Measurements from ENCODE around the gene SLC9C1. TPM values are rescaled to one million over a fixed set of nuclear protein-coding genes. Genes with fewer than 3 reads are reported as not detected.

Gene SLC9C1
- total RNA-seq, 1 experiment from 2014 or later, result 0.50 TPM

DNA sequence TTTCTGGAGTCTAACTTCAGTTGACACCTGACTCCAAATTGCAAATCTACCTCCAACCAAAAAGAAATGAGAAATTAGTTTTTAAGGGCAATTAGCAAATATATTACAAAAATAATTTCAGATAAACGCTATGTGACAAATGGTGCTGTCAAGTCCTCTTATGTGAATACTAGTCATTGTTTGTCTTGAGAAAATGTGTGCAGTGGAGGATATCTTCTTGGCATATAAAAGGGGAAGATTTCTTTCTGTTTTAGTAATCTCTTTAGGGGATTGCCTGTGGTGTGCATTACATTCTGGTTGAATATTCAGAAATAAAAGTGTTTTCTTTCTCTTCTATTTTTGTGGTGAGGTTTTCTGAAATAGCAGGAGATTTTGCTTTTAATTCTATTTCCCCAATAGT, 158.0 kb downstream of the SLC9C1 start:
- Histone ChIP-seq H3K9me3 (ENCODE audit: control insufficient read depth, low read depth, low read length) (no peaks in the 10 kb centered on the region), H3K23ac (ENCODE audit: insufficient read length, low read depth, low read length) (no peak overlapping the region), H3K56ac (ENCODE audit: insufficient read length, low read depth, low read length) (no peak overlapping the region), H3K4me1 (ENCODE audit: insufficient read depth, low read length) (no peaks in the 10 kb centered on the region; the same call in 1 of the 2 replicates), H3T11ph (ENCODE audit: low read length) (no peak overlapping the region), H2AFZ (ENCODE audit: low read length) (no peak overlapping the region), H3K18ac (ENCODE audit: insufficient read length, low read depth, low read length) (no peak overlapping the region), H3K27ac (ENCODE audit: insufficient read length, low read depth, low read length) (no peak overlapping the region), H3K14ac (ENCODE audit: insufficient read depth, low read length) (no peak overlapping the region), H3K4ac (ENCODE audit: low read depth, low read length) (no peak overlapping the region), H3K9ac (ENCODE audit: extremely low read depth, insufficient read length, low read length) (no peak overlapping the region), H2BK15ac (ENCODE audit: low read depth, low read length) (no peak overlapping the region), H2BK20ac (ENCODE audit: low read depth, low read length, poor library complexity, severe bottlenecking) (no peak overlapping the region), H4K20me1 (ENCODE audit: control insufficient read depth, insufficient read depth, insufficient read length) (no peaks in the 10 kb centered on the region), H4K5ac (ENCODE audit: insufficient read length, low read depth, low read length) (no peak overlapping the region), H3K79me2 (ENCODE audit: insufficient read depth, low read length) (no peaks in the 10 kb centered on the region), H2AK5ac (ENCODE audit: insufficient read length, low read length) (no peak overlapping the region), H3K4me2 (ENCODE audit: insufficient read depth, insufficient read length, low read length) (no peak overlapping the region), H2BK5ac (ENCODE audit: insufficient read length, low read length) (no peak overlapping the region), H3K23me2 (ENCODE audit: insufficient read length, low read depth, low read length, poor library complexity, severe bottlenecking) (no peaks in the 10 kb centered on the region), H2BK12ac (ENCODE audit: insufficient read length, low read depth, low read length) (no peak overlapping the region), H2BK120ac (ENCODE audit: low read depth, low read length, poor library complexity, severe bottlenecking) (no peak overlapping the region), H3K79me1 (ENCODE audit: insufficient read depth, low read depth, low read length, poor library complexity, severe bottlenecking) (no peaks in the 10 kb centered on the region), H4K8ac (replicated peaks; ENCODE audit: insufficient read length, low read depth, low read length) (no peak overlapping the region), H3K27me3 (ENCODE audit: insufficient read depth, low read length) (no peaks in the 10 kb centered on the region), H4K91ac (ENCODE audit: insufficient read length, low read depth, low read length) (no peak overlapping the region)
- Mint-ChIP-seq H3K4me3 (no peak overlapping the region), H3K36me3 (ENCODE audit: insufficient read depth in 1 of 3, low read depth in 3 of 3) (no peaks in the 10 kb centered on the region; a peak in 1 of 7 replicates), H3K9me3 (no peaks in the 10 kb centered on the region), H3K4me1 (peaks cover 25 to 37% of the 10 kb centered on the region in 2 experiments), H3K27me3 (ENCODE audit: low read depth) (no peaks in the 10 kb centered on the region), H3K27ac (no peak overlapping the region)
- DNase-seq, result no peak
- WGBS (ENCODE audit: extremely low coverage, insufficient read length, low lambda C conversion rate), result no CpG with 5 or more reads among the region's 1 CpG
- no peak for TF ChIP-seq CTCF (conservative IDR thresholded peaks at IDR 0.05)
